Measurements from ENCODE around the gene TESK2.

The TESK2 gene

GRCh38 chr1:45508295-45509151 lies 17.6 kb upstream of the TESK2 start:
- Histone ChIP-seq H3K9me3 (ENCODE audit: insufficient read depth, low read depth, low read length) (no peaks in the 10 kb centered on the region), H3F3A (ENCODE audit: low read depth) (0 out of 2 replicates have a peak, but pooled peaks cover 4% of the 10 kb centered on the region), H3K36me3 (ENCODE audit: insufficient read depth, low read length) (peaks cover 38% of the 10 kb centered on the region), H4K20me1 (ENCODE audit: insufficient read depth, low read length, poor library complexity, severe bottlenecking) (peaks cover 6% of the 10 kb centered on the region), H3K4me2 (ENCODE audit: low read depth, low read length, poor library complexity, severe bottlenecking) (no peak overlapping the region), H3K79me2 (ENCODE audit: insufficient read depth, low read length) (peaks cover 4% of the 10 kb centered on the region; the same call in 1 of the 2 replicates), H3K9me2 (replicated peaks; ENCODE audit: low read depth, low read length) (no peaks in the 10 kb centered on the region), H3K9ac (ENCODE audit: low read depth, low read length, poor library complexity, severe bottlenecking) (no peak overlapping the region), H3K4me1 (ENCODE audit: insufficient read depth, low read length, poor library complexity, severe bottlenecking) (no peaks in the 10 kb centered on the region), H3K27me3 (ENCODE audit: insufficient read depth, low read length, poor library complexity, severe bottlenecking) (no peaks in the 10 kb centered on the region), H3K4me3 (ENCODE audit: low read length, poor library complexity, severe bottlenecking) (no peak overlapping the region), H2AFZ (ENCODE audit: low read length) (no peak overlapping the region)
- TF ChIP-seq EZH2phosphoT487 (IDR thresholded peaks at IDR 0.05; ENCODE audit: borderline replicate concordance) (no peak), CTCF (conservative IDR thresholded peaks at IDR 0.05; ENCODE audit: low read length) (peak; percentile 30)

GRCh38 chr1:45507893-45508292 lies 16.9 kb upstream of the TESK2 start:
- 0 out of 2 replicates have a peak, but pooled peaks cover 4% of the 10 kb centered on the region for H3F3A ChIP-seq (ENCODE audit: low read depth)
- H3K4me1 ChIP-seq (ENCODE audit: insufficient read depth, low read length, poor library complexity, severe bottlenecking), result no peaks in the 10 kb centered on the region
- H3K4me2 ChIP-seq (ENCODE audit: low read depth, low read length, poor library complexity, severe bottlenecking), result no peak overlapping the region
- no peak overlapping the region for H2AFZ ChIP-seq (ENCODE audit: low read length)
- peaks cover 34% of the 10 kb centered on the region for H3K36me3 ChIP-seq (ENCODE audit: insufficient read depth, low read length)
- TF ChIP-seq CTCF (conservative IDR thresholded peaks at IDR 0.05; ENCODE audit: low read length), result no peak
- TF ChIP-seq EZH2phosphoT487 (IDR thresholded peaks at IDR 0.05; ENCODE audit: borderline replicate concordance), result no peak
- peaks cover 6% of the 10 kb centered on the region for H4K20me1 ChIP-seq (ENCODE audit: insufficient read depth, low read length, poor library complexity, severe bottlenecking)
- no peaks in the 10 kb centered on the region for H3K9me3 ChIP-seq (ENCODE audit: insufficient read depth, low read depth, low read length)
- H3K79me2 ChIP-seq (ENCODE audit: insufficient read depth, low read length), result peaks cover 4% of the 10 kb centered on the region; the same call in 1 of the 2 replicates
- H3K9me2 ChIP-seq (replicated peaks; ENCODE audit: low read depth, low read length), result no peaks in the 10 kb centered on the region
- H3K27me3 ChIP-seq (ENCODE audit: insufficient read depth, low read length, poor library complexity, severe bottlenecking), result no peaks in the 10 kb centered on the region
- no peak overlapping the region for H3K4me3 ChIP-seq (ENCODE audit: low read length, poor library complexity, severe bottlenecking)
- no peak overlapping the region for H3K9ac ChIP-seq (ENCODE audit: low read depth, low read length, poor library complexity, severe bottlenecking)

GRCh38 chr1:45507195-45507594 lies 16.2 kb upstream of the TESK2 start:
- Histone ChIP-seq H3K36me3 (ENCODE audit: insufficient read depth, low read length) (peaks cover 30% of the 10 kb centered on the region), H3F3A (ENCODE audit: low read depth) (0 out of 2 replicates have a peak, but pooled peaks cover 4% of the 10 kb centered on the region), H3K4me2 (ENCODE audit: low read depth, low read length, poor library complexity, severe bottlenecking) (no peak overlapping the region), H4K20me1 (ENCODE audit: insufficient read depth, low read length, poor library complexity, severe bottlenecking) (peaks cover 6% of the 10 kb centered on the region), H3K9me3 (ENCODE audit: insufficient read depth, low read depth, low read length) (no peaks in the 10 kb centered on the region), H2AFZ (ENCODE audit: low read length) (no peak overlapping the region), H3K9me2 (replicated peaks; ENCODE audit: low read depth, low read length) (no peaks in the 10 kb centered on the region), H3K4me3 (ENCODE audit: low read length, poor library complexity, severe bottlenecking) (no peak overlapping the region), H3K9ac (ENCODE audit: low read depth, low read length, poor library complexity, severe bottlenecking) (no peak overlapping the region), H3K79me2 (ENCODE audit: insufficient read depth, low read length) (peaks cover under 1% of the 10 kb centered on the region; the same call in 1 of the 2 replicates), H3K4me1 (ENCODE audit: insufficient read depth, low read length, poor library complexity, severe bottlenecking) (no peaks in the 10 kb centered on the region), H3K27me3 (ENCODE audit: insufficient read depth, low read length, poor library complexity, severe bottlenecking) (no peaks in the 10 kb centered on the region)
- TF ChIP-seq CTCF (conservative IDR thresholded peaks at IDR 0.05; ENCODE audit: low read length) (no peak), EZH2phosphoT487 (IDR thresholded peaks at IDR 0.05; ENCODE audit: borderline replicate concordance) (no peak)
